NCI-H2081 (cell line): Measurements from ENCODE around the gene SLC13A1.

Source experiments
- DNase-seq, 2 experiments: peaks; one replicate each; lab custom pipeline; 2025; lab: John Stamatoyannopoulos, UW

The SLC13A1 gene

DNA sequence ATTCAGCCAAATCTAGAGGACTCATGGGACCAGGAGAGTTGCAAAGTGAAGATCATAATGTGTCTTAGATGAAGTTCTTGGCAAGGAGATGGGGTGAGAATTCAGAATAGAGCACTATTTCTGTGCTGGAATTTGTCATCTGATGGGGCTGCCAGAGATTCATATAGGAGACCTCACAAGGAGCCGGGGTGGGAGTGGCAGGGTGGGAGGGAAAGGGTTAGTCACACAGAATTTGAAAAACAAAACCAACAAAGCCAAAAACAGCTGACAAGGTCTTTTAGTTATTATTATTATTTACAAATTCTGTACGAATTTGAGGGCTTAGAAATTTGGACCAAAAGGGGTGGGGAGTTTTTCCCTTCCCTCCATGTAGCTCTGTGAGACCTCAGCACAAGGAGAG lies 1.7 kb downstream of the SLC13A1 start:
- no peak for DNase-seq

DNA sequence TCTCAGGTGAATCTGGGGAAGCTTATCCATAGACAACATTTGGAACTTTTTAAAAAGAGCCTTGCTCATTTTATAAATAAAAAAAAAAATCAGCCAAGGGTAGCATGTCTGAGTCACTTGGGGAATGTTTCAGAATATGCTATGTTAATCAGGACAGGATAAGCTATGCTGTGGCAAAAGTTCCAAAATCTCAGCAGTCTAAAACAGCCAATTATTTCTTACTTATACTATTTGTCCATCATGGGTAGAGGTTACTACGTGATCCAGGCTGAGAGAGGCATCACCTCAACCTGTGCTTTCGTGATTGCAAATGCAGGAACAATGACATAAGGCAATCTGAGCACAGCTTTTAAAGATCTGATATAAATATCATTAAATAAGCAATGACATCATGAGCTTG lies 6.5 kb downstream of the SLC13A1 start:
- no peak for DNase-seq

DNA sequence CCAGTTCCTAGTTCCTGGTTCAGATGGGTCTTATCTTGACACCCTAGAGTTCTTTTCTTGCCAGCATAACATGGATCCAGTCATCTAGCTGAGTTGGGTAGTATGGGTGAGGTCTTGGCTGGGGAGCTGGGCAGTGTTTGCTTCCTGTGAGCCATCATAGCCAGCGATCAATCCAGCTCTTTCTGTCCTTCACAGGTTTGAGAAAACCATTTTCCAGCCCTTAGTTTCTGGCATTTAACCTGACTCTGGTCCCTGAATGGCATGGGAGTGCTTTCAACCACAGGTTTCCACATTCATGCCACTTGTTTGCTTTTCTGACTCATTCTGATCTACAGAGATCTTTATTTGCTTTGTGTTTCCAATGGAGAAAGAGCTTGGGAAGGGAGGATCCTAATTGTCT lies 8.6 kb downstream of the SLC13A1 start:
- peak in 1 of 2 experiments; percentile 37 for DNase-seq

DNA sequence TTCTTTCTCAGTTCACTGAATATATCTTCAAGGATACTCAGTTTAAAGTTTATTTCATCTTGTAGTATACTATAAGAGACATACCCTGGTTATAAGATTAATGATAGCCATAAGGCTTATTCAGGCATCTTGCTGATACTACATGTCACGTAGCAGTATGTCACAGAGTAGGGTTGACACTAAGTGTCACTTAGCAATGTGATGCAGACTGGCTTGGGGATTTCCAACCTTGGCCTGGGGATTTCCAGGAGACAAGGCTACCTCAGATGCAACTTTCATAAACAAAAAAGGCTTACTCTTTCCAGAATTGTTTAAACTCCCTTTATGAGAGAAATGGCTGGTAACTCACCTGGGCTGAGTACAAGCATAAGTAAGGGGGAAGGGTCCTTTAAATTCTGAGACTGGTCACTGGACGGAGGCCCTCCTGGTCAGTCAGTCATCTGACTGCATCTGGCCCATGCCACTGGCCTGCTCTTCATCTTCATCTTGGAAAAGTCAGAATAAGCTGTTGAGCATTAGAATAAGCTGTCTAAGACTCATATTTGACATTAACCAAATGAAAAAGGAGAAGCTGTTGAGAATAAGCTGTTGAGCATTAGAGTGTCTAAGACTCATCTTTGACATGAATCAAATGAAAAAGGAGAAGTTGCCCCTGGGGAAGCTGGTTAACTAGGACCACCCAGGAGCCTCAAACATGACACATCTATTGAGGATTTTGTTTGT lies 9.5 kb downstream of the SLC13A1 start:
- no peak for DNase-seq

DNA sequence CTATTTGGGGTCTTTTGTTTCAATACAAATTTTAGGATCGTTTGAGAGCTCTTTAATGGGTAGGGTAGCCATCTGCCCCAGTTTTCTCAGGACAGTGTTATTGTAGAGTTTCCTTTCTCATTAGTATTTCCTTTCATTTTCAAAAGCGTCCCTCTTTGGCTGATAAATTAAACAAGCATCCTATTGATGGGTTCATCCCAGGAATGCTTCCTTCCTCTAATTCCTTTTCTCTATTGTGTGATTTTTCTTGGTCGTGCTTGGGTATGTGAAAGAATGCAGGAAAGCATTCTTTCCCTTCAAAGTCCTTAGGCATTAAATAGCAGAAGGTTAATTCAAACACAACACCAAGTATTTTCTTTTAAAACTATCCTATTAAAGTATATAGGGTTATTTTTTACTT lies 14.0 kb downstream of the SLC13A1 start:
- no peak for DNase-seq

DNA sequence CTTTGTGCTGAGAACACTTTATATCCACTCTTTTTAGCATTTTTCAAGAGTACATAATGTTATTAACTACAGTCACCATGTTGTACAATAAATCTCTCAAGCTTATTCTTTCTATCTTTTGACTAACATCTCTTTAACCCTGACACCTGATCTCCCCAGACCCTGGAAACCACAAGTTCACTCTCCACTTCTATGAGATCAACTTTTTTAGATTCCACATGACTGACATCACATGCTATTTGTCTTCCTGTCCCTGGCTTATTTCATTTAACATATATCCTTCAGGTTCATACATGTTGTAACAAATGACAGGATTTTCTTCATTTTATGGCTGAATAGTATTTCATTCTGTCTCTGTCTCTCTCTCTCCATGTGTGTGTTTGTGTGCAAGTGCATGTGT lies 15.5 kb downstream of the SLC13A1 start:
- DNase-seq: no peak

DNA sequence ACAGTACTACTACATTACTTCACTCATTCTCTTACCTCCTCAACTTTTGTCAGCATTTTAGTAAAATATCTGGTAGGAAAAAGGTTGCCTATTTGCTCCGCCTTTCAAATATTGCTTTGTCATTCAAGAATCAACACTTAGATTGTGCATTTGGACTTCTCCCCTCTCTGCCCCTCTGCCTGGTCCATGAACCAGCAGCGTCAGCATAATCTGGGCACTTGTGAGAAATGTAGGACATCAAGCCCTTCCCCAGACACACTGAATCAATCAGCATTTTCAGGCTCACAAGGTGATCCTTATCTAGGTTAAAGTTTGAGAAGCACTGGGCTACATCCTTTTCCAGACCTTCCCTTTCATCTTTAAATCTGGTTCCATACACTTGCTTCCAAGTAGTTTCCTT lies 16.3 kb downstream of the SLC13A1 start:
- no peak for DNase-seq

DNA sequence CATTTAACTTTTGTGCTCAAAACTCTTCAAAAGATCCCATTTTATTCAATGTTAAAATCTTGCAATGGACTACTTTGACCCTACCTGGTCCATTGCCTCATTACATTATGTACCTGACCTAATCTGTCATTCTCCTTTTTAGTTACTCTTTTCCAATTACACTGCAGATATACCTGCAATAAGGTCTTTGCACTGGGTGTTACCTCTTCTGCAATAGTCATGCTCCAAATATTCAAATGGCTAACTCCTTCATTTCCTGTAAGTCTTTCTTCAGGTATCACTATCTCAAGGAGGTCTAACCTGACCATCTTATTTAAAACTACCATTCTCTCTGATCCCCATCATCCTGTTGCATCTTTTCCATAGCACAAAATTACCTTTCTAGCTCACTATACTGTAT lies 22.3 kb downstream of the SLC13A1 start:
- DNase-seq: no peak

DNA sequence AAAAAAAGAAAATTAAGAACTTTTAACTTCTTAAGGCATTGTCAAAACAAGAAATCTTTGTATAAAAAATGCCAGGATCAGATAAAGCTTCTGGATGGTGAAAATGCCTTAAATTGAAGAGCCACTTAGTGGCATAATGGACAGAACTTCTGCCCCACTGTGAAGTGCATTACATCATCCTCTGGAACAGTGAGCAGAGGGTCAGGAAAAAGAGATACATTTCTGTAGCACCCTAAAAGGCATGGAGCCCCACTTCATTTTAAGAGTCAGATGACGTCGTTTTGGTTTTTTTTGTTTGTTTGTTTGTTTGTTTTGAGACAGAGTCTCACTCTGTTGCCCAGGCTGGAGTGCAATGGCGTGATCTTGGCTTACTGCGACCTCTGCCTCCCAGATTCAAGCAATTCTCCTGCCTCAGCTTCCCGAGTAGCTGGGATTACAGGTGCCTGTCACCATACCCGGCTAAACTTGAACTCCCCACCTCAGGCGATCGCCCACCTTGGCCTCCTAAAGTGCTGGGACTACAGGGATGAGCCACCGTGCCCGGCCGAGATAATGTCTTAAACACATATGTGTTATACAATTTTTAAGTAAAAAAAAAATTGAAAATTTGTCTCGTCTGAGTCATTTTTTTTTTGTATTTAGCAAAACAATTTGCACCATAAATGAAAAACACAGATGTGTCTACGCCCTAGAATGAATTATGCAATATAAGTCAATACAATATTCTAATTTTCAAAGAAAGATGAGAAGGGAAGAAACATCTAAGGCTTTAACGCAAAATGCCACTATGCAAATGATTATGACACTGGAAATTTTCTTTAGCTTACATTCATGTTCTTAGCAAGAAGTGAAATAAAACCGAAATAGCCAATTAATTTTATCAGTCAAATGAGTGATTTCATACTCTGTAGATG lies 29.2 kb downstream of the SLC13A1 start:
- no peak for DNase-seq

DNA sequence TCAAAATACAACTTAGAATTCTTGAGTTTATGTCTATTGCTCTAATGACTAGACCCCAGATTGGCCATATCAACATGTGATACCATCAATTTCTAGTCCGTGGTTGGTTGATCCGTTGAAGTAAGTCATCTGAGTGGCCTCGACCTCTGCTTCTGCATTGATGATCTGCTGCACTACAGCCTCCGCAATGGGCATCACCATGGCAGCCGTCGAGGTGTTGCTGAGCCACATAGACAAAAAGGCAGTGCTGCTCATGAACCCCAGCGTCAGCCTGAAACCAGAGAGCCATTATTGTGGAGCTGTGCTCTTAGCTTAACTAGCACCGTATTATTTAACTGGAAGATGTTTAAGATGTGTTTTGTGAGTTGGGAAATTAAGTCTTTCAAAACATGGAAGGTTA lies 30.7 kb downstream of the SLC13A1 start:
- no peak for DNase-seq

DNA sequence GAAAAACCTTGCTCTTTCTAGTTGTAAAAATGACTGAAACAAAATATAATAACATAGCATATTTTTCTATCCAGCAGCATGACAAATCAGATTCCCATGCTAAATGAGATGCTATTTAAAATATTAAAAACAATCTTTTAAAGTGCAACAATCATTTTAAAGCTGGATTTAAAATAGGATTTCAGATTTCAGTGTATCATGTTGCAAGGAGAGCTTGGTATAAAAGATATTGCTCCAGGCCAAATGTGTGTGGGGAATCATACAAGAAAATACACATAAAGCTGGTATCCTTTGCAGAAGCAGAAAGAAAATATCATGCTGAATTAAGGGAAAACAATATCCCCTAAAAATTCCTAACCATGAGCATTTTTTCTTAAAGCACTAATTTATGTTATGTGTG lies 42.2 kb downstream of the SLC13A1 start:
- DNase-seq: no peak

DNA sequence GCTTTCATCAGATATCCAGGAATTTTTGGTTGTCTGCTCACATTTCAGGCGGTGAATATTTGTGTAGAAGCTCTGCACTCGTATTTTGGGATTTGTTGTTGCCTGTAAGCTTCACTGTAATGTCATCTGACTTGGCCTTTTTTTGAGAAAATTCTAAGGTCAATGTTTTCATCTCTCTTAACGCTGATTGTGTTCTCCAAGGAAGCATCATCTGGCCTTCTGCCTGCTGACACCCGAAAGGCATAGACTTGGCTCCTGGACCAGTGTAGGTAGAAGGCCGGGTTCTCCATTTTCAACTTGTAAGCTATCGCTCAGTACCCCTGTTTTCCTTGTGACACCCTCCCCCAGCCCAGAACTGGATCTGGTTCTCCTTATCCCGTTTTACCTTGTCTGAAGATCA lies 44.2 kb downstream of the SLC13A1 start:
- DNase-seq: no peak

DNA sequence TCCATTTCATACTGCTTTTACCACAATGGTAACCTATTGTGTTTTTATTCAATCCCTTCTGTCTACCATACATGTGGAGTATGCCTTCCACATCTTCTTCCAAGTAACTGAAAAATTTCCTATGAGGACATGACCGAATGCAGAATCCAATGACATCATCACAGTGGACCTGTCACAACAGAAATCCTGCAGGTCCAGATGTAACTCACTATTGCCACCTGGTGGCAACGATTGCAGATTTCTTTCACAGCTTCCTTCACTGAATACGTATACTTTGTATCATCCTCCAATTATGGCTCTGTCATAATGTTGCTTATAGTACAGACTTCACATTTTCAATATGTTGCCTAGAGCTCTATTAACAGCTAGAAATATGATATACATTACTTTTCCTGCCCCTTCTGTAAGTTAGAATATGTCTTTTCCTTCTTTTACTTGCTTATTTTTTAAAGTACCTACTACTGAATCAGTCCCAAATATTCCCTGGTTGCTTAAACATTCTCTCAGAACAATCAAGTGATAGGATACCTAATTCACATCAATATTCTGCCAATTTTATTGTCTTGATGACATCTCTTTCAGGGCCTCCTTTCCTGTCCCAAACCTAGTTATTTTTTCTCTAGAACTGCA lies 45.4 kb downstream of the SLC13A1 start:
- DNase-seq: peak; percentile 83 to 91

DNA sequence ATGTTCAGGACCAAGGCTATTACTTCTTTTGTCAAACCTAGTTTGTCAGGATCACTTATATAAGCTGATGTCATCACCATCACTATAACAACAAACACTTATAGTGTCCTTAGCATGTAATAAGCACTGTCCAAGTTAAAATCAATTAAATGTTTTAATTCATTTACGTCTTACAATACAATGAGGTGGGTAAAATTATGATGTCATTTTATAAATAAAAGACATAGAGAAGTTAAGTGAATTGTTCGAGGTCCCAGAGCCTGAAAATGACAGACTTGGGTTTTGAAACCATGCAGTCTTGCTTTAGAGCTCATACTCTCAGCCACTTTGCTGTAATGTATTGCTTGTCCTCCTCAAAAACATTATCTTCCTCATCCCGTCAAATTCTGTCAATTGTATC lies 48.3 kb downstream of the SLC13A1 start:
- no peak for DNase-seq

DNA sequence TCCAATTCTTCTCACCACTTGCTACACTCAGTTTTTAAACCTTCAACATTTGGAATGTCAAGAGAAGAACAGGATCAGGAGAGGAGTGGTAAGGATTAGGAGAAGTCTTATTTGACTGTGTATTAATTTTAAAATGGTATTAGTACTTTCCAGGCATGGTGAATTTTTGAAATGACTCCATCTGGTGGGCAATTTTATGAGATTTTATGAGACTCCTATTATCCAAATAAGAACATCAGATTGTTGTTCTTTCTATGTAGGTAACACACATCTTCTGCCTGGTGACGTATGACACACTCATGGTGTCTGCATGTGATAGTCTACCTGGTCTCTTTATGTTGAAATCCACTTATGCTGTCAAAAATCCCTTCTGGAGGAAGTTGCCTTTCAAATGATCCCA lies 51.0 kb downstream of the SLC13A1 start:
- DNase-seq: no peak

DNA sequence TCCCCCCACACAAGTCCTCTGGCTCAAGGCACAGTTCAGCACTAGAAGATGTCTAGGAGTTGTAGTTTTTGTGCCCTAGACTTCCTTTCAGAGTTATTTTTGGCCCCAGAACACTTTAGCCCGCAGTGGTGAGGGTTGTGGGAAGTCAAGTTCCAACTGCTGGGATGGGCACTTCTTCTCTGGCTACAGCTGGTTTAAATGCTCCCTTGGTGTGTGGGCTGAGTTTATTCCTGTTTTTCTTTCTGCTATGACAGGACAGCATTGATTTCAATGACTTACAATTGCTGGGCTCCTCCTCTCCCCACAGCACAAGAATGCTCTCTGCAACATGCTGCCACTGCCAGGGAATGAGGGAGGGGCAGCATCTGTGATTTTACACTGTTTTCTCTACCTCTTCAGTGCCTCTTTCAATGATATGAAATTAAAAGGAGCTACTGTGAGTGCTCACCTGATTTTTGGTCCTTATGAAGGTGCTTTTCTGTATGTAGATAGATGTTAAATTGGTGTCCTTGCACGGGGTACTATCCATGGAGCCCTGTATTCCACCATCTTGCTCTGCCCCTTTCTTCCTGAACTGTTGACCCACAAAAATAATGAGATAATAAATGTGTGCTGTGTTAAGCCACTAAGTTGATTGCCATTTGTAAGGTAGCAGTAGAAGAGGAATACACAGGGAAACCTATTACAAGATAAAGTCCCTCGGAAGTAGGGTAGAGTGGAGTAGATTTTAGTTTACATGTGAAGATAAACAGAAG lies 56.3 kb downstream of the SLC13A1 start:
- DNase-seq: no peak

DNA sequence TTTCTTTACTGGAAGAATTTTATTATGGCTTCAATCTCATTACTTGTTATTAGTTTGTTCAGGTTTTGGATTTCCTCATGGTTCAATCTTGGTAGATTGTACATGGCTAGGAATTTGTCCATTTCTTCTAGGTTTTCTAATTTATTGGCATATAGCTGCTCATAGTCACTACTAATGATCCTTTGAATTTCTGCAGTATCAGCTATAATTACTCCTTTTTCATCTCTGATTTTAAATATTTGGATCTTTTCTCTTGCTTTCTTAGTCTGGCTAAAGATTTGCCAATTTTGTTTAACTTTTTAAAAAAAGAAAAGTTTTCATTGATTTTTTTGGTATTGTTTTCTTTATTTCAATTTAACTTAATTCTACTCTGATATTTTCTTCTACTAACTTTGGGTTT lies 59.2 kb downstream of the SLC13A1 start:
- no peak for DNase-seq

DNA sequence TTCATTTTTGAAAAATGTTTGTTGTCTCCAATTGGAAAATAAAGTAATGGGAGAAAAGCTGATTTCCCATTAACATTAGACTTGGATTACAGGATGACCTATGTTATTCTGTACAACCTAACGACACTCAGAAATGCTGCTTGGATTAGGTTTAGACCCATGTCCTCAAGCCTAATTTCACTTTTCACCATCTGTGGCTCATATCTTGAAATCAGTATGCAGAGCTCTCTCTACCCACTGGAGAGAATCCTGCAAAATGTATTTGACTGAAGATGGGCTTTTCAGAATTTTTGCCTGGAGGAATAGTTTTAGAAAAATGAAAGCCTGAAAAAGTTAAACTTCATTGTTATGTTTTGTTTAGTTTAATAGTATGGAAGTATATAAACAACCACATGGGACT lies 63.8 kb downstream of the SLC13A1 start:
- DNase-seq: no peak

DNA sequence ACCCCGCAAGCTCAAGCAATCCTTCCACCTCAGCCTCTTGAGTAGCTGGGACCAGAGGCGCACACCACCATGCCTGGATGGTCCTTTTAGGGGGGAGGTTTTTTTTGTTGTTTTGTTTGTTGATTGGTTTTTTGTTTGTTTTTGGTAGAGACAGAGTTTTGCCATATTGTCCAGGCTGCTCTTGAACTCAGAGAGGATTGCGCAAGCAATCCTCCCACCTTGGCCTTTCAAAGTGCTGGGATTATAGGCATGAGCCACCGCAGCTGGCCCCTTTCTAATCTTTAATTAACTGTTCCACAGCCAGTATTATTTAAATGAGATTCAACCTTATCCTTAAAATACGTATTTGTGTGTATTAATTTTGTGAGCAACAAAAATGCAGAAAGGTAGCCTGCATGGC lies 65.8 kb downstream of the SLC13A1 start:
- no peak for DNase-seq

DNA sequence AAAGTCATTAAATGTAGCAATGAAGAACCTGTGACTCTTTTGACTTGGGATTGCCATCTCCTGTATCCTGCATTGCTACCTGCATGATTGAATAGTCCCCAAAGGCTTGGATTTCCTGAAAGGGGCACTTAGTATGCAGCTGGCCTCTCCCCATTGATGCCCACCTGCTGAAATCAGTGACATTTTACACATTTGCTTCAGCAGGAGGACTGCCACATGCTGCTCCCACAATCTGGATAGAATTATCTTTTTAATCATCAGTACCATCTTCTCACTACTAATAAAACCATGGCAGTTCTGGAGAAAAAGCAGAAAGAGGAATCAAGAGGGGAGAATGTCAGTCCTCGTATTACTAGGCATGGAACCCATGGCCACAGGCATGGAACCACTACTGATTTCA lies 67.8 kb downstream of the SLC13A1 start:
- peak in 1 of 2 experiments; percentile 49 for DNase-seq

DNA sequence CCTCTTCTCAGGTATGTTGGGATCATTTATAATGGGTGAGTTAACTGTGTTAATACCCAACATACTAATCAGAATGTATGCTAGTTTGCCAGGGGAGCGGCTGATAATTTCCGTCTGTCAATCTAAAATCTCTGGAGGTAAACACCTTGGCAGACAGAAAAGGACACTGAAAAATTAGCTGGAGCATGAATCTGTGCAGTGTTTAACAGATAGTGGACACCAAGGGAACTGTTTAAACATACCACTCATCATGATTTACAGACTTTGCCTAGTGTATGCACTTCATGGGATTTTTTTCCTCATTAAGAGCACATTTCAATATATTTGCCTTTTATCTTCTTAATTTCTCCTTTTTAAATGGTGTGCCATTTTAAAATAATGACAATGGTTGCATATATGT lies 68.2 kb downstream of the SLC13A1 start:
- peak in 1 of 2 experiments; percentile 11 for DNase-seq

DNA sequence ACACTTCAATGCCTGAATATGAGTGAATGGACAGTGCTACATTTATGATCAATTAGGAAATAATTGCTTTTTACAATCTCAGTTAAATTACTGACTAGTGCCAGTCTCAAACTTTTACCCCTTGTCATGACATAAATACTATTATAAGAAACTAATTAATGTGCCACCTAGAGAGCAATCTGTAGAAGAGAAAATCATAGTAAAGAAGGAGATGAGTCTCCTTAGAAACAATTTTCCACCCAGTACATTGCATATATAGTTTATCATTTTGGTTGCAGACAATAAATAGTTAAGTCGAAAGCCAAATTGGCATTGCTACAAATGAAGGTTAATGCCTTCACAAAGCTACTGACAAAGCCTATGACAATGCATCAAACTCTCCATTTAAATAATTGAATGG lies 68.6 kb downstream of the SLC13A1 start:
- no peak for DNase-seq
